Measurements from ENCODE around the gene KCNG4. TPM values are rescaled to one million over a fixed set of nuclear protein-coding genes. Genes with fewer than 3 reads are reported as not detected.

The KCNG4 gene
- total RNA-seq, 1 experiment from 2014 or later: not detected

DNA sequence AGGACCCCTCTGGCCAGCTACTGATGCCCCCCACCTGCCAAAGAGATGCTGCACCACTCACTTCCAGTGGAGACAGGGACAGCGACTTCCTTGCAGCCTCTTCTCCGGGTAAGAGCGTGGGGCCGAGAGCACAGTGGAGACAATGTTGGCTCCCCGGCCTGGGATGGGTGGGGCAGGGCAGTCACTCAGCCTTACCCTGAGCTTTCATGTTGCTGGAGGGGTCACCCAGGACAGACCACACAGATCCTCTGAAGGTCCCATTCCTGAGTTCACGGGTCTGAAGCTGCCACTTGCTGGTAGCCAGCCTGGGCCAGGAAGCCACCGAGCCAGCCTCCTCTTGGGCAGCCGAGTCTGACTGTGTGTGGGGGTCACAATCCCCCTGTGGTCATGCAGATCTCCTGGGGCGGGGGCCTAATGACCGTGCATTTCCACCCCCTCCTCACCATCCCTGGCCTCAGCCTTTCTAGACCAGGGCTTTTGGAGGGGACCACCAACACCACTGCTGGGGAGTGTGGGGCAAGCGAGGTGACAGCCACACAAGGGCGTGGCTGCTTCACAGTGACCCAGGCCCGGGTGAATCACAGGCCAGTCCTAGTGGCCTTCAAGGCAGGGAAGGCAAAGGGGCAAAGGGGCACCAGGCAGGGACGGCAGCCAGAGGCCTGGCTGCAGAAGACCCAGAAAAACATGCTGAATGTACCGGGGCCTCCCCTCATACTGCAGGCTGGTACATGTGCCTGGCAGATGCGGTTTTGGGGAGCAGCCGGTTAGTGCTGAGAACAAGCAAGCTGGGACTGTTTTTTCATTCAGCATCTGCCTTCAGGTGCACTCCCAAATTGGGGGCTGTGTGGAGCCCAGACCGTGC is 63.4 kb downstream of the KCNG4 start:
- Histone ChIP-seq H3K27ac (ENCODE audit: low read depth, low read length, poor library complexity, severe bottlenecking) (no peak overlapping the region), H3K27me3 (replicated peaks; ENCODE audit: insufficient read depth, low read depth, low read length, poor library complexity) (no peaks in the 10 kb centered on the region), H3K4me1 (ENCODE audit: insufficient read depth, low read length, poor library complexity, severe bottlenecking) (no peaks in the 10 kb centered on the region), H3K36me3 (ENCODE audit: insufficient read depth, low read length, poor library complexity, severe bottlenecking) (peaks cover 11% of the 10 kb centered on the region), H3K9me3 (ENCODE audit: low read depth, low read length, poor library complexity, severe bottlenecking) (no peaks in the 10 kb centered on the region), H3K4me3 (ENCODE audit: low read depth, low read length, poor library complexity, severe bottlenecking) (no peak overlapping the region)
- intact Hi-C loops (cut with micrococcal nuclease; ENCODE audit: unreplicated experiment): loop anchor here (5.0 kb wide), 1 partner anchor 89 kb away; no protein-coding TSS in a partner anchor
- BruUV-seq (replicated peaks): no TSS peak
- POLR2A ChIA-PET (ENCODE audit: low non-redundant PET): no interaction called here
- CTCF ChIA-PET: interaction anchor here (1.0 to 1.9 kb wide), 2 partner anchors 10 to 92 kb away, joined by 5 to 8 read pairs; partner anchors contain the start of gene TAF1C
- DNase-seq (ENCODE audit: low spot score): no peak
- TF ChIP-seq EZH2 (IDR thresholded peaks at IDR 0.05; ENCODE audit: borderline replicate concordance, low read depth, low read length, poor library complexity, severe bottlenecking): no peak
- TF ChIP-seq, protein P1, sequence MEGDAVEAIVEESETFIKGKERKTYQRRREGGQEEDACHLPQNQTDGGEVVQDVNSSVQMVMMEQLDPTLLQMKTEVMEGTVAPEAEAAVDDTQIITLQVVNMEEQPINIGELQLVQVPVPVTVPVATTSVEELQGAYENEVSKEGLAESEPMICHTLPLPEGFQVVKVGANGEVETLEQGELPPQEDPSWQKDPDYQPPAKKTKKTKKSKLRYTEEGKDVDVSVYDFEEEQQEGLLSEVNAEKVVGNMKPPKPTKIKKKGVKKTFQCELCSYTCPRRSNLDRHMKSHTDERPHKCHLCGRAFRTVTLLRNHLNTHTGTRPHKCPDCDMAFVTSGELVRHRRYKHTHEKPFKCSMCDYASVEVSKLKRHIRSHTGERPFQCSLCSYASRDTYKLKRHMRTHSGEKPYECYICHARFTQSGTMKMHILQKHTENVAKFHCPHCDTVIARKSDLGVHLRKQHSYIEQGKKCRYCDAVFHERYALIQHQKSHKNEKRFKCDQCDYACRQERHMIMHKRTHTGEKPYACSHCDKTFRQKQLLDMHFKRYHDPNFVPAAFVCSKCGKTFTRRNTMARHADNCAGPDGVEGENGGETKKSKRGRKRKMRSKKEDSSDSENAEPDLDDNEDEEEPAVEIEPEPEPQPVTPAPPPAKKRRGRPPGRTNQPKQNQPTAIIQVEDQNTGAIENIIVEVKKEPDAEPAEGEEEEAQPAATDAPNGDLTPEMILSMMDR (conservative IDR thresholded peaks at IDR 0.05; ENCODE audit: low read depth, low read length): no peak

DNA sequence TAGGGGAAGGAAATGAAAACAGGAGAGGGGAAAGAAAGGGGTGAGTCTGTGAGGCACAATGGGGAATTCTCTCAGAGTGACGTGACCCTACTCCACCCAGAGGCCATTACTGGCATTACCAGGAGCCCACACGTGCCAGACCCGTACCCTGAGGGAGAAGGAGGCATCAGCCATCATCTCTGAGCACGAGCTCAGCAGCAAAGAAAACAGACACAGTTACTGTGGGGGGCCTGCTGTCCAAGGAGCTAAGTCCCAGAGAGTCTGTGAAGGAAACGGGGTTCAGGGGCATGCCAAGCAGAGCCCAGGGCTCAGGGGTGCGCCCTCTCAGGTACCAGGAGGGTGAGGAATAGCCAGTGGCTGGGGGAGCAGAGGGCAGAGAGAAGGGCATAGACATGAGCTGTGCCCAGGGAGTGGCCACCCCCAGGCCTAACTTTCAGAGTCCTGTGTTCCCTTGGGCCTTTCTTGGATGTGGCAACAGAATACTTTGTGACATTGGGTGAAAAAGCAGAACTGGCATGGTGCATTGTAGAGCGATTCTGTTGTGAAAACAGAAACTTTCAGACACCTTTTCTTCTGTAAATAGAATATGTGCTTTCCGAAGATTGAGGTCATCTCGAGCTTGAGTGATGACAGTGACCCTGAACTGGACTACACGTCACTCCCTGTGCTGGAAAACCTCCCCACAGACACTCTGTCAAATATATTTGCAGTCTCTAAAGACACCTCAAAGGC is 64.3 kb downstream of the KCNG4 start:
- BruUV-seq (replicated peaks): no TSS peak
- TF ChIP-seq, protein P1 (conservative IDR thresholded peaks at IDR 0.05; ENCODE audit: low read depth, low read length): peak; percentile 76
- TF ChIP-seq EZH2 (IDR thresholded peaks at IDR 0.05; ENCODE audit: borderline replicate concordance, low read depth, low read length, poor library complexity, severe bottlenecking): no peak
- no peak overlapping the region for H3K4me3 ChIP-seq (ENCODE audit: low read depth, low read length, poor library complexity, severe bottlenecking)
- intact Hi-C loops (cut with micrococcal nuclease; ENCODE audit: unreplicated experiment): loop anchor here (5.0 kb wide), 1 partner anchor 88 kb away; no protein-coding TSS in a partner anchor
- H3K4me1 ChIP-seq (ENCODE audit: insufficient read depth, low read length, poor library complexity, severe bottlenecking): no peaks in the 10 kb centered on the region
- ChIA-PET CTCF (interaction anchor here (1.0 kb wide), 1 partner anchor 91 kb away, joined by 5 read pairs; no protein-coding TSS in a partner anchor), POLR2A (ENCODE audit: low non-redundant PET) (no interaction called here)
- H3K27me3 ChIP-seq (replicated peaks; ENCODE audit: insufficient read depth, low read depth, low read length, poor library complexity): no peaks in the 10 kb centered on the region
- H3K27ac ChIP-seq (ENCODE audit: low read depth, low read length, poor library complexity, severe bottlenecking): no peak overlapping the region
- peak; percentile 77 for DNase-seq (ENCODE audit: low spot score)
- peaks cover 9% of the 10 kb centered on the region for H3K36me3 ChIP-seq (ENCODE audit: insufficient read depth, low read length, poor library complexity, severe bottlenecking)
- no peaks in the 10 kb centered on the region for H3K9me3 ChIP-seq (ENCODE audit: low read depth, low read length, poor library complexity, severe bottlenecking)

- H3K4me1 ChIP-seq (ENCODE audit: insufficient read depth, low read length, poor library complexity, severe bottlenecking): no peaks in the 10 kb centered on the region
- H3K27ac ChIP-seq (ENCODE audit: low read depth, low read length, poor library complexity, severe bottlenecking): no peak overlapping the region
- peaks cover 3% of the 10 kb centered on the region for H3K36me3 ChIP-seq (ENCODE audit: insufficient read depth, low read length, poor library complexity, severe bottlenecking)
- intact Hi-C loops (cut with micrococcal nuclease; ENCODE audit: unreplicated experiment): no loop called here
- no peak overlapping the region for H3K4me3 ChIP-seq (ENCODE audit: low read depth, low read length, poor library complexity, severe bottlenecking)
- ChIA-PET POLR2A (ENCODE audit: low non-redundant PET) (no interaction called here), CTCF (no interaction called here)
- TF ChIP-seq, protein P1 (conservative IDR thresholded peaks at IDR 0.05; ENCODE audit: low read depth, low read length): no peak
- TF ChIP-seq EZH2 (IDR thresholded peaks at IDR 0.05; ENCODE audit: borderline replicate concordance, low read depth, low read length, poor library complexity, severe bottlenecking): no peak
- no peaks in the 10 kb centered on the region for H3K27me3 ChIP-seq (replicated peaks; ENCODE audit: insufficient read depth, low read depth, low read length, poor library complexity)
- H3K9me3 ChIP-seq (ENCODE audit: low read depth, low read length, poor library complexity, severe bottlenecking): no peaks in the 10 kb centered on the region
- no TSS peak for BruUV-seq (replicated peaks)
- no peak for DNase-seq (ENCODE audit: low spot score)
Measured at GRCh38 chr16:84174396-84174795, 65.4 kb downstream of the KCNG4 start.
